ENCODE data around the gene RNASE13.

RNASE13 gene

DNA sequence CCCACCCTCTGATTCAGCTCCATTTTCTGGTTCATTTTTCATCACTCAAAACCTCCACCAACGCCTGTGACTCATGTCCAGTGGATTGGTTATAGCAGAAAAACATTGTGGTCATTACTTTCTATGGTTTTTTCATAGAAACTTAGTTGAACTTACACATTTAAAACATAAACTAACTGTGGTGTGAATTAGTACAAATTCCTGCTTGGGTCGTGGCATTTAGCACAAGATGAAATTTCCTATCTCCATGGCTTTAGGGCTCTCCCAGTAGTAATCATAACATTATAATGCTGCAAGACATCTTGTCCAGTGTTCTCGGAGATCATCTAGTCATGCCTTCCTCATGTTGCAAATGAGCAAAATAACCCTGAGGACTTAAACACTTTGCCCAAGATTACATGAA is 14.7 kb upstream of the RNASE13 start:
- no peaks in the 10 kb centered on the region for H3K9me3 ChIP-seq (ENCODE audit: severe bottlenecking)
- no peak overlapping the region for H3K4me3 ChIP-seq (ENCODE audit: low read depth, low read length)
- no peak for DNase-seq
- TF ChIP-seq, protein P1, sequence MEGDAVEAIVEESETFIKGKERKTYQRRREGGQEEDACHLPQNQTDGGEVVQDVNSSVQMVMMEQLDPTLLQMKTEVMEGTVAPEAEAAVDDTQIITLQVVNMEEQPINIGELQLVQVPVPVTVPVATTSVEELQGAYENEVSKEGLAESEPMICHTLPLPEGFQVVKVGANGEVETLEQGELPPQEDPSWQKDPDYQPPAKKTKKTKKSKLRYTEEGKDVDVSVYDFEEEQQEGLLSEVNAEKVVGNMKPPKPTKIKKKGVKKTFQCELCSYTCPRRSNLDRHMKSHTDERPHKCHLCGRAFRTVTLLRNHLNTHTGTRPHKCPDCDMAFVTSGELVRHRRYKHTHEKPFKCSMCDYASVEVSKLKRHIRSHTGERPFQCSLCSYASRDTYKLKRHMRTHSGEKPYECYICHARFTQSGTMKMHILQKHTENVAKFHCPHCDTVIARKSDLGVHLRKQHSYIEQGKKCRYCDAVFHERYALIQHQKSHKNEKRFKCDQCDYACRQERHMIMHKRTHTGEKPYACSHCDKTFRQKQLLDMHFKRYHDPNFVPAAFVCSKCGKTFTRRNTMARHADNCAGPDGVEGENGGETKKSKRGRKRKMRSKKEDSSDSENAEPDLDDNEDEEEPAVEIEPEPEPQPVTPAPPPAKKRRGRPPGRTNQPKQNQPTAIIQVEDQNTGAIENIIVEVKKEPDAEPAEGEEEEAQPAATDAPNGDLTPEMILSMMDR (IDR thresholded peaks at IDR 0.05; ENCODE audit: low read depth, low read length), result no peak
- H3K27me3 ChIP-seq (ENCODE audit: insufficient read depth, low read depth, severe bottlenecking), result no peaks in the 10 kb centered on the region
- H3K36me3 ChIP-seq, result no peaks in the 10 kb centered on the region
- no peak overlapping the region for H3K27ac ChIP-seq

DNA sequence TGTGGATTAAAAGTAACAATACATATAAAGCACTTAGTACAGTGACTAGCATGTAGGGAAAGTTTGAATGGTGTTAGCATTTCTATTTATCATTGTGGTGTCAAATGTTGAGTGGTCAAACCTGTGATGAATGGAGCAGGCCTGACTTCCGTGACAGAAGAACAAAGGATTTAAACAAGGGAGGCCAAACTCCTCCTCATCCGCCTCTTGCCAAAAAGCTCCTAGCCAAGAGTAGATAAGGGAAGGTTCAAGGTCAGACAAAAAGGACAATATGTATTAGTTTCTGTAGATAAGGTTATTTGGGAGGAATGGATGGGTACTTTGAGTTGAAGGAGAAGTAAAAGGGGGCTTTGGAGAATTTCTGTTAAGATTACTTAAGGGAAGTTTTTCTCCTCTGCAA is 14.0 kb upstream of the RNASE13 start:
- H3K36me3 ChIP-seq, result no peaks in the 10 kb centered on the region
- H3K27me3 ChIP-seq (ENCODE audit: insufficient read depth, low read depth, severe bottlenecking), result no peaks in the 10 kb centered on the region
- TF ChIP-seq, protein P1 (IDR thresholded peaks at IDR 0.05; ENCODE audit: low read depth, low read length), result no peak
- no peaks in the 10 kb centered on the region for H3K9me3 ChIP-seq (ENCODE audit: severe bottlenecking)
- no peak for DNase-seq
- H3K27ac ChIP-seq, result no peak overlapping the region
- H3K4me3 ChIP-seq (ENCODE audit: low read depth, low read length), result no peak overlapping the region

- no peaks in the 10 kb centered on the region for H3K36me3 ChIP-seq
- no peak overlapping the region for H3K4me3 ChIP-seq (ENCODE audit: low read depth, low read length)
- DNase-seq, result no peak
- no peaks in the 10 kb centered on the region for H3K27me3 ChIP-seq (ENCODE audit: insufficient read depth, low read depth, severe bottlenecking)
- H3K9me3 ChIP-seq (ENCODE audit: severe bottlenecking), result no peaks in the 10 kb centered on the region
- TF ChIP-seq, protein P1 (IDR thresholded peaks at IDR 0.05; ENCODE audit: low read depth, low read length), result no peak
- H3K27ac ChIP-seq, result no peak overlapping the region
Observed at GRCh38 chr14:21047378-21047781, 12.8 kb upstream of the RNASE13 start.

DNA sequence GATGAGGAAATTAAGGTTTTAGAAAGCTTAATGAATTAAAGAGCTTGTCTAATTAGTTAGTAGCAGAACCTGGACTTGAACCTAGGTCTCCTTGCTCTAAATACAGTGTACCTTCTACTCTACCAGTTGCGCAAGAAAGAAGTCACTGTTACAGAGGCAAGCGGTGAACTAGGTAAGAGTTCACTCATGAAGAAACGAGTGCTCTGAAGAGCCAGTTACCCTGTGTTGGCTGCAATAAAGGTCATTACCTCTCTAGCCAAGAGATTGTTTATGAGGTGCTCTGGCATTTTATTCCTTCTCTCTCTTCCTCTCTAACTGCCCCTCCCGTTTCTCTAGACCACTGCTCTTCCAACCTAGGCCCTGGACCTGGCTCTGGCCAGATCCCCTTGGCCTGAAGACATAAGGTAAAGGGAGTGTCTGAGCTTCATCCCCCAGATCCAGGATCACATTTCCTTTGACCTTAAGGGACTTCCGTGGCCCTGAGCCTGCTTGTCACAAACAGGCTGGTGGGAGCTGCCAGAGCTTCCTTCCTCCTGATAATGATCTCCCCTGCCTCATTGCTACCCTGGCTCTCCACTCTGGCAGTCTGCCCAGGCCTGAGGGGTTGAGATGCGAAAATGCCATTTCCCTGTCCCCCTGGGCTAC is 9.5 kb upstream of the RNASE13 start:
- Histone ChIP-seq H3K36me3 (no peaks in the 10 kb centered on the region), H3K9me3 (ENCODE audit: severe bottlenecking) (no peaks in the 10 kb centered on the region), H3K27me3 (ENCODE audit: insufficient read depth, low read depth, severe bottlenecking) (no peaks in the 10 kb centered on the region), H3K4me3 (ENCODE audit: low read depth, low read length) (no peak overlapping the region), H3K27ac (no peak overlapping the region)
- DNase-seq, result peak; percentile 56
- TF ChIP-seq, protein P1 (IDR thresholded peaks at IDR 0.05; ENCODE audit: low read depth, low read length), result no peak

GRCh38 chr14:21043387-21043973 is 8.9 kb upstream of the RNASE13 start:
- Histone ChIP-seq H3K27ac (no peak overlapping the region), H3K9me3 (ENCODE audit: severe bottlenecking) (no peaks in the 10 kb centered on the region), H3K36me3 (no peaks in the 10 kb centered on the region), H3K4me3 (ENCODE audit: low read depth, low read length) (no peak overlapping the region), H3K27me3 (ENCODE audit: insufficient read depth, low read depth, severe bottlenecking) (no peaks in the 10 kb centered on the region)
- TF ChIP-seq, protein P1 (IDR thresholded peaks at IDR 0.05; ENCODE audit: low read depth, low read length), result no peak
- DNase-seq, result no peak

DNA sequence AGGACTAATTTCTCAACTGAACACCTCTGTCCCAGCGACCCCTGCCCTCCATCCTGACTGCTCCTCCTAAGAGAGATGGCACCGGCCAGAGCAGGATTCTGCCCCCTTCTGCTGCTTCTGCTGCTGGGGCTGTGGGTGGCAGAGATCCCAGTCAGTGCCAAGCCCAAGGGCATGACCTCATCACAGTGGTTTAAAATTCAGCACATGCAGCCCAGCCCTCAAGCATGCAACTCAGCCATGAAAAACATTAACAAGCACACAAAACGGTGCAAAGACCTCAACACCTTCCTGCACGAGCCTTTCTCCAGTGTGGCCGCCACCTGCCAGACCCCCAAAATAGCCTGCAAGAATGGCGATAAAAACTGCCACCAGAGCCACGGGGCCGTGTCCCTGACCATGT is 8.3 kb upstream of the RNASE13 start:
- no peaks in the 10 kb centered on the region for H3K36me3 ChIP-seq
- TF ChIP-seq, protein P1 (IDR thresholded peaks at IDR 0.05; ENCODE audit: low read depth, low read length), result no peak
- no peak for DNase-seq
- no peak overlapping the region for H3K4me3 ChIP-seq (ENCODE audit: low read depth, low read length)
- H3K27me3 ChIP-seq (ENCODE audit: insufficient read depth, low read depth, severe bottlenecking), result no peaks in the 10 kb centered on the region
- H3K9me3 ChIP-seq (ENCODE audit: severe bottlenecking), result no peaks in the 10 kb centered on the region
- no peak overlapping the region for H3K27ac ChIP-seq
